Vagina (tissue), 2 donors: Measurements from ENCODE around the gene THRA.

Source experiments
- POLR2A ChIP-seq, 2 donors: fragments of 450-650 bp; IDR thresholded peaks; one replicate each; pipeline ENCODE4 v1.6.1; 2017; ENCODE audit warnings: antibody characterized with exemption in 2 of 2, mild to moderate bottlenecking in 2 of 2, moderate library complexity in 2 of 2
- POLR2AphosphoS5 ChIP-seq, 2 donors: sonication (generic); formaldehyde crosslinking; IDR thresholded peaks; one replicate each; pipeline ENCODE4 v1.9.0; 2017; ENCODE audit warnings: antibody characterized with exemption in 2 of 2, mild to moderate bottlenecking in 2 of 2, low read depth in 1 of 2; ENCODE audit not compliant: insufficient read depth in 1 of 2
- TF ChIP-seq, protein P1 (sequence below), 3 experiments: fragments of 450-650 bp in 2 of 3; fragments of 200-600 bp in 1 of 3; sonication (generic) in 1 of 3; IDR thresholded peaks; one replicate each; pipeline ENCODE4 v1.5.1; 2017 to 2019; ENCODE audit warnings: antibody characterized with exemption in 3 of 3, mild to moderate bottlenecking in 2 of 3, moderate library complexity in 2 of 3

DNA sequence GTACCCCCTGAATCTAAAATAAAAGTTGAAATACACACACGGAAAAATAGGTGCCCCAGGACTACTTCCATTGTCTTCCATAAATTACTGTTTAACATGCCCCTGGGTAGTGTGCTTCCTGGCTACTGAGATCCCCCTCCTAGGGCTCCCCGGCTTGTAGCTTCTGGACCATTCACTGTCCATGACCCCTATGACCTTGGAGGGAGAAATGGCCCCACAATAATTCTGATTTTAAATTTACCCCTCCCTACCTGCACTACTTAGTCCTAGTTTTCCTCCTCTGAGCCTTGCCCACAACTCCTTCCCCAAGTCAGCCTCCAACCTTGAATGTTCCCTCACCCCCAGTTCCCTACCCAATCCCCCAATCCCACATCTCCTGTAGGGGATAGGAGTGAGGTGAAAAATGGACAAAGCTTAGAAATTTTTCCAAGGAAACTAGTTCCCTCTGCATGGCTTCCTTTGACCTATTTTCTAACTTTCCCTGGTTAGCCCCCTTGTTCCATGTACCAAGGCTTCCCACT lies 49.5 kb downstream of the THRA start:
- TF ChIP-seq, protein P1, sequence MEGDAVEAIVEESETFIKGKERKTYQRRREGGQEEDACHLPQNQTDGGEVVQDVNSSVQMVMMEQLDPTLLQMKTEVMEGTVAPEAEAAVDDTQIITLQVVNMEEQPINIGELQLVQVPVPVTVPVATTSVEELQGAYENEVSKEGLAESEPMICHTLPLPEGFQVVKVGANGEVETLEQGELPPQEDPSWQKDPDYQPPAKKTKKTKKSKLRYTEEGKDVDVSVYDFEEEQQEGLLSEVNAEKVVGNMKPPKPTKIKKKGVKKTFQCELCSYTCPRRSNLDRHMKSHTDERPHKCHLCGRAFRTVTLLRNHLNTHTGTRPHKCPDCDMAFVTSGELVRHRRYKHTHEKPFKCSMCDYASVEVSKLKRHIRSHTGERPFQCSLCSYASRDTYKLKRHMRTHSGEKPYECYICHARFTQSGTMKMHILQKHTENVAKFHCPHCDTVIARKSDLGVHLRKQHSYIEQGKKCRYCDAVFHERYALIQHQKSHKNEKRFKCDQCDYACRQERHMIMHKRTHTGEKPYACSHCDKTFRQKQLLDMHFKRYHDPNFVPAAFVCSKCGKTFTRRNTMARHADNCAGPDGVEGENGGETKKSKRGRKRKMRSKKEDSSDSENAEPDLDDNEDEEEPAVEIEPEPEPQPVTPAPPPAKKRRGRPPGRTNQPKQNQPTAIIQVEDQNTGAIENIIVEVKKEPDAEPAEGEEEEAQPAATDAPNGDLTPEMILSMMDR (IDR thresholded peaks at IDR 0.05): no peak
- TF ChIP-seq POLR2A (IDR thresholded peaks at IDR 0.05) (no peak), POLR2AphosphoS5 (IDR thresholded peaks at IDR 0.05; ENCODE audit: insufficient read depth in 1 of 2, low read depth in 1 of 2) (no peak)
